Fibroblast of villous mesenchyme (primary cell): ENCODE measurements around the gene OR52H1. TPM values are rescaled to one million over a fixed set of nuclear protein-coding genes. Genes with fewer than 3 reads are reported as not detected.

Experiments used
- DNase-seq: peaks from one replicate; pipeline ENCODE4 v3.0.0-alpha.2; 2010; ENCODE audit warnings: low read depth
- H3K4me3 ChIP-seq: 2 replicates; pipeline ENCODE4 v1.5.1; 2011; ENCODE audit warnings: low read depth, mild to moderate bottlenecking, low read length
- CTCF ChIP-seq: IDR thresholded peaks from 2 replicates; pipeline ENCODE4 v1.5.1; 2012; ENCODE audit warnings: low read depth, mild to moderate bottlenecking, low read length; ENCODE audit not compliant: insufficient read depth
- total RNA-seq: library from RNA; depleted of rRNA; stranded (reverse); fragments of >200 nt; gene quantifications from 2 replicates; pipeline ENCODE4 v1.2.3, GENCODE V29; 2012

The OR52H1 gene
- total RNA-seq, 1 donor: 0.86 TPM

GRCh38 chr11:5505363-5506048, 42.8 kb downstream of the OR52H1 start:
- H3K4me3 ChIP-seq: no peak overlapping the region
- DNase-seq: no peak
- no peak for TF ChIP-seq CTCF

- no peak for DNase-seq
- no peak overlapping the region for H3K4me3 ChIP-seq
- TF ChIP-seq CTCF: no peak
Measured at GRCh38 chr11:5504403-5504921, 43.9 kb downstream of the OR52H1 start.

DNA sequence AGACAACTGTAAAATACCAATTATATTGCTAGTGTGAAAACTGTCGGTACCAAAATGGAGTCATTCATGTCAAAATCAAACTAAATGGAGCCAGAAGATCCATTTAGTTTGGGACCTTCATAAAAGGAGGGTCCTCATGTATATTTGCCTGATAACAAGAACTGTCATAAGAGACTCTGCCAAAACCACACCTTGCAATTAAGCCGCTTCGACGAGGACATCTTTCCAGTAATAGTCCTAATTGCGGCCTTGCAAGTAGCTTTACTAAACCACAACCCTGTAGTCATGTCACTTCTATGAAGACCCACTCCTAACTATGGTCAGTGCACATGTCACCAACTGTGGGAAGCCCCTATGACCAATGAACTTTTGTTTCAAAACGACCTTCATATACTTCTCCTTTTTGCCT, 47.9 kb downstream of the OR52H1 start:
- TF ChIP-seq CTCF: no peak
- no peak overlapping the region for H3K4me3 ChIP-seq
- DNase-seq: no peak

GRCh38 chr11:5499671-5500070, 48.7 kb downstream of the OR52H1 start:
- DNase-seq: no peak
- TF ChIP-seq CTCF: no peak

More at GRCh38 chr11:5499671-5500070, 48.7 kb downstream of the OR52H1 start:
- no peak overlapping the region for H3K4me3 ChIP-seq

Other genes starting within 250 kb of the OR52H1 start
- gene OR51B4, start 246.6 kb downstream of the OR52H1 start, total RNA-seq: 0.43 TPM in 1 of 2 replicates, not detected in the other
- not detected in 2 replicates for gene OR51B2, start 224.2 kb downstream of the OR52H1 start, total RNA-seq
- 0.32 and 0.43 TPM in 2 replicates for gene OR51B5, start 205.0 kb downstream of the OR52H1 start, total RNA-seq
- gene OR51B6, start 197.0 kb downstream of the OR52H1 start, total RNA-seq: not detected in 2 replicates
- gene OR51M1, start 164.7 kb downstream of the OR52H1 start, total RNA-seq: under 0.01 TPM in 1 of 2 replicates, not detected in the other
- gene OR51Q1, start 126.4 kb downstream of the OR52H1 start, total RNA-seq: not detected in 2 replicates
- under 0.01 TPM in 1 of 2 replicates, not detected in the other for gene OR51I1, start 107.0 kb downstream of the OR52H1 start, total RNA-seq
- gene OR51I2, start 99.2 kb downstream of the OR52H1 start, total RNA-seq: not detected in 2 replicates
- not detected in 2 replicates for gene OR52D1, start 59.9 kb downstream of the OR52H1 start, total RNA-seq
- gene UBQLN3, start 38.6 kb downstream of the OR52H1 start, total RNA-seq: 0.43 TPM in 1 of 2 replicates, not detected in the other
- under 0.01 TPM in 2 replicates for gene UBQLNL, start 31.8 kb downstream of the OR52H1 start, total RNA-seq
- not detected in 2 replicates for gene OR52B6, start 32.3 kb upstream of the OR52H1 start, total RNA-seq
- gene TRIM6, start 48.1 kb upstream of the OR52H1 start, total RNA-seq: 6.1 and 6.5 TPM in 2 replicates
- 7.1 and 10.4 TPM in 2 replicates for gene TRIM34, start 76.5 kb upstream of the OR52H1 start, total RNA-seq
- 31.2 and 65.2 TPM in 2 replicates for gene TRIM5, start 136.5 kb upstream of the OR52H1 start, total RNA-seq
- 70.9 and 104 TPM in 2 replicates for gene TRIM22, start 141.2 kb upstream of the OR52H1 start, total RNA-seq
- gene OR56B1, start 187.9 kb upstream of the OR52H1 start, total RNA-seq: not detected in 2 replicates
- gene OR52N4, start 205.7 kb upstream of the OR52H1 start, total RNA-seq: not detected in 2 replicates
- under 0.01 TPM in 1 of 2 replicates, not detected in the other for gene OR52N5, start 234.8 kb upstream of the OR52H1 start, total RNA-seq
- under 0.01 TPM in 1 of 2 replicates, not detected in the other for gene OR52N1, start 242.7 kb upstream of the OR52H1 start, total RNA-seq